ENCODE results near the gene ZNG1F.

GRCh38 chr9:41229408-41230401 is 40.6 kb upstream of the ZNG1F start:
- no peak for TF ChIP-seq CTCF (conservative IDR thresholded peaks at IDR 0.05; ENCODE audit: low read length)
- TF ChIP-seq EZH2phosphoT487 (IDR thresholded peaks at IDR 0.05; ENCODE audit: borderline replicate concordance, low read depth, low read length), result no peak

Data from OCI-LY7 (cell line).